Testis (tissue), 5 donors: ENCODE data around the gene ACAA2. TPM values are rescaled to one million over a fixed set of nuclear protein-coding genes. Genes with fewer than 3 reads are reported as not detected.

Experiments
- DNase-seq: peaks from one replicate; pipeline ENCODE4 v3.0.0-alpha.2; 2019
- H3K27ac ChIP-seq, 2 donors: fragments of 200-600 bp; sonication (generic); one replicate each; pipeline ENCODE4 v1.5.1; 2019
- H3K27me3 ChIP-seq: fragments of 200-600 bp; sonication (generic); one replicate; pipeline ENCODE4 v1.5.1; 2019
- H3K36me3 ChIP-seq: fragments of 200-600 bp; sonication (generic); one replicate; pipeline ENCODE4 v1.5.1; 2017; ENCODE audit warnings: low read depth; ENCODE audit errors: missing control alignments
- H3K4me1 ChIP-seq: fragments of 200-600 bp; sonication (generic); one replicate; pipeline ENCODE4 v1.5.1; 2019
- H3K4me3 ChIP-seq, 2 donors: fragments of 200-600 bp; sonication (generic); one replicate each; pipeline ENCODE4 v1.5.1; 2017 to 2019
- H3K9me3 ChIP-seq: fragments of 200-600 bp; sonication (generic); one replicate; pipeline ENCODE4 v1.5.1; 2017
- CTCF ChIP-seq, 3 experiments: fragments of 450-650 bp in 2 of 3; fragments of 200-600 bp in 1 of 3; sonication (generic) in 1 of 3; IDR thresholded peaks; one replicate each; pipeline ENCODE4 v1.5.1; 2016 to 2019; ENCODE audit warnings: antibody characterized with exemption in 3 of 3, mild to moderate bottlenecking in 2 of 3, moderate library complexity in 1 of 3
- POLR2A ChIP-seq: fragments of 450-650 bp; IDR thresholded peaks from one replicate; pipeline ENCODE4 v1.6.1; 2017; ENCODE audit warnings: antibody characterized with exemption, mild to moderate bottlenecking, moderate library complexity
- WGBS, 2 donors: methylation state at CpG; one replicate each; pipeline ENCODE4 v1.1.5; 2018; 5-methylcytosine and 5-hydroxymethylcytosine counted together
- intact Hi-C: fragments of 100-400 bp; cut with DNase I; formaldehyde crosslinking; loops from one replicate; pipeline ENCODE4 v1.15.1; 2023; ENCODE audit warnings: low total_unique reads
- long read RNA-seq, 2 donors: transcript quantifications; one replicate each; lab custom pipeline, GENCODE V29; 2026
- polyA plus RNA-seq: library from polyadenylated mRNA; stranded (reverse); fragments of 350-450 nt; fragmentation: Illumina TruSeq; extraction: RNeasy Lipid Tissue Mini Kit (QIAGEN cat#74804); gene quantifications from one replicate; pipeline ENCODE4 v1.2.3, GENCODE V29; 2014; ENCODE audit warnings: low read depth, low replicate concordance; ENCODE audit not compliant: insufficient read depth
- total RNA-seq, 2 donors: library from RNA; depleted of rRNA; stranded (reverse); fragments of >200 nt; gene quantifications; one replicate each; pipeline ENCODE4 v1.2.3, GENCODE V29; 2016

The ACAA2 gene
- 10 to 100 TPM; 42.2 to 48.7 TPM for total RNA-seq
- polyA plus RNA-seq = 77.2 TPM
- long read RNA-seq, donor 1, transcript ACAA2-201 (10 exons, 3,350 nt) = major isoform, 20 of 88 reads
- long read RNA-seq, donor 1, partial matches to known transcripts = 62 of 88 reads
- long read RNA-seq, donor 1, other reads (novel, unspliced or antisense) = 0 of 88 reads
- long read RNA-seq, donor 2, transcript ACAA2-201 (10 exons, 3,350 nt) = major isoform, 16 of 51 reads
- long read RNA-seq, donor 2, partial matches to known transcripts = 32 of 51 reads
- long read RNA-seq, donor 2, other reads (novel, unspliced or antisense) = 0 of 51 reads

- Histone ChIP-seq H3K4me3 (peak within 1 kb of the TSS; percentile 78 to 79), H3K36me3 (no peaks in the 10 kb centered on the region), H3K27ac (peak within 1 kb of the TSS; percentile 91 to 96), H3K27me3 (no peaks in the 10 kb centered on the region), H3K9me3 (no peaks in the 10 kb centered on the region), H3K4me1 (no peaks in the 10 kb centered on the region)
- DNase-seq = peak; percentile 88
- TF ChIP-seq POLR2A (peak; percentile 25), CTCF (IDR thresholded peaks at IDR 0.05) (no peak)
- intact Hi-C loops = no loop called here
- 0% methylated on average over 13 to 74 of the region's 74 CpGs for WGBS, 2 donors
These were observed at the start of gene ACAA2 for GRCh38 chr18:49813319-49814146. Gene ACAA2 (minus strand): TSS chr18:49813533. CDS start chr18:49813484, 49 bp downstream.

- H3K27me3 ChIP-seq = no peaks in the 10 kb centered on the region
- no peak overlapping the region for H3K27ac ChIP-seq
- H3K36me3 ChIP-seq = no peaks in the 10 kb centered on the region
- no peak for DNase-seq
- TF ChIP-seq POLR2A (no peak), CTCF (IDR thresholded peaks at IDR 0.05) (no peak)
- intact Hi-C loops = no loop called here
- H3K9me3 ChIP-seq = no peaks in the 10 kb centered on the region
- 87 to 89% methylated on average over 13 of the region's 13 CpGs for WGBS, 2 donors
- no peak overlapping the region for H3K4me3 ChIP-seq
- no peaks in the 10 kb centered on the region for H3K4me1 ChIP-seq
These were observed 49.5 kb upstream of the ACAA2 start for GRCh38 chr18:49862656-49863385.

GRCh38 chr18:49861659-49862058 is 48.3 kb upstream of the ACAA2 start:
- Histone ChIP-seq H3K4me1 (no peaks in the 10 kb centered on the region), H3K36me3 (no peaks in the 10 kb centered on the region), H3K27me3 (no peaks in the 10 kb centered on the region), H3K9me3 (no peaks in the 10 kb centered on the region), H3K27ac (no peak overlapping the region), H3K4me3 (no peak overlapping the region)
- TF ChIP-seq POLR2A (no peak), CTCF (IDR thresholded peaks at IDR 0.05) (peak in 2 of 3 experiments; percentile 24 to 40)
- 71 to 74% methylated on average over 3 of the region's 3 CpGs for WGBS, 2 donors
- DNase-seq = no peak
- intact Hi-C loops = no loop called here

- no peak for DNase-seq
- no peaks in the 10 kb centered on the region for H3K9me3 ChIP-seq
- no peaks in the 10 kb centered on the region for H3K4me1 ChIP-seq
- no peak for TF ChIP-seq CTCF (IDR thresholded peaks at IDR 0.05)
- no peak for TF ChIP-seq POLR2A
- no peak overlapping the region for H3K27ac ChIP-seq
- 70 to 77% methylated on average over 8 to 12 of the region's 12 CpGs for WGBS, 2 donors
- intact Hi-C loops = no loop called here
- no peaks in the 10 kb centered on the region for H3K36me3 ChIP-seq
- H3K4me3 ChIP-seq = no peak overlapping the region
- H3K27me3 ChIP-seq = no peaks in the 10 kb centered on the region
These were observed 46.4 kb upstream of the ACAA2 start for GRCh38 chr18:49859725-49860124.
